Endothelial cell of umbilical vein (primary cell): ENCODE measurements around the gene EEF1B2.

Source experiments
- EZH2 ChIP-seq: IDR thresholded peaks from 2 replicates; pipeline ENCODE4 v1.6.1; 2012; ENCODE audit warnings: borderline replicate concordance, low read depth, mild to moderate bottlenecking, moderate library complexity, low read length, inconsistent platforms; ENCODE audit not compliant: severe bottlenecking
- FOS ChIP-seq: IDR thresholded peaks from 2 replicates; pipeline ENCODE4 v1.6.1; 2011; ENCODE audit warnings: mild to moderate bottlenecking, low read length, moderate library complexity, borderline replicate concordance; ENCODE audit not compliant: insufficient read depth
- GATA2 ChIP-seq: IDR thresholded peaks from 2 replicates; pipeline ENCODE4 v1.7.0; 2011; ENCODE audit warnings: low read depth, mild to moderate bottlenecking, moderate library complexity, mixed read lengths, low read length; ENCODE audit not compliant: insufficient read length, insufficient read depth
- JUN ChIP-seq: IDR thresholded peaks from 2 replicates; pipeline ENCODE4 v1.6.1; 2011; ENCODE audit warnings: borderline replicate concordance, low read depth; ENCODE audit not compliant: insufficient read length, insufficient read depth
- MAX ChIP-seq: IDR thresholded peaks from 2 replicates; pipeline ENCODE4 v1.6.1; 2011; ENCODE audit not compliant: insufficient read depth, insufficient read length
- MYC ChIP-seq: IDR thresholded peaks from one replicate; pipeline ENCODE4 v1.6.1; 2011; ENCODE audit warnings: mild to moderate bottlenecking, low read depth, low read length
- POLR2A ChIP-seq: IDR thresholded peaks from 2 replicates; pipeline ENCODE4 v1.6.1; 2012; ENCODE audit warnings: low read depth, mild to moderate bottlenecking, control low read depth, low read length
- POLR2AphosphoS5 ChIP-seq: IDR thresholded peaks from 2 replicates; pipeline ENCODE4 v1.6.1; 2012; ENCODE audit warnings: low read depth, mild to moderate bottlenecking, control low read depth, low read length, moderate library complexity; ENCODE audit not compliant: insufficient read depth
- TF ChIP-seq, protein P1 (sequence below), 2 donors: IDR thresholded peaks; 1 replicate in 1 of 2; 2 replicates in 1 of 2; pipeline ENCODE4 v1.5.1; 2011; ENCODE audit warnings: low read length in 2 of 2, mild to moderate bottlenecking in 2 of 2, moderate library complexity in 2 of 2, control low read depth in 1 of 2, inconsistent platforms in 1 of 2, low read depth in 1 of 2; ENCODE audit not compliant: insufficient read depth in 1 of 2; ENCODE audit errors: extremely low read depth in 1 of 2

DNA sequence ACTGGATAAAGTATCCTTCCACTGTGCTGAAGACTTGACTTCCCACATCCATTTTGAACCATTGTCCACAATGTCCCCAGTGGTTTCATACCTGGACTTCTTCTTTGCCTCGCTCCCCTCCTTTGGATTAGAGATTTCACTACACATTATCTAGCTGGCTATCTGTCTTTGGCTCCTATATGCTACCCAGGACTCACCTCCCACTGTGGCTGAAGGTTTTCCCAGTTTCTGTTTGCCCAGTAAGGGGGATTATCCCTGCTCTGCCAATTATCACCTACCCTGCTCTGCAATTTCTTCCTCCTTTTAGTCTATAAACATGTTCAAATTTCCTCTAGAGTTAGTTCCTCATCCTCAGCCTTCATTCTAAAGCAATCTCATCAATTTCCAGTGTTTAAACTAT, 9.5 kb upstream of the EEF1B2 start:
- TF ChIP-seq, protein P1, sequence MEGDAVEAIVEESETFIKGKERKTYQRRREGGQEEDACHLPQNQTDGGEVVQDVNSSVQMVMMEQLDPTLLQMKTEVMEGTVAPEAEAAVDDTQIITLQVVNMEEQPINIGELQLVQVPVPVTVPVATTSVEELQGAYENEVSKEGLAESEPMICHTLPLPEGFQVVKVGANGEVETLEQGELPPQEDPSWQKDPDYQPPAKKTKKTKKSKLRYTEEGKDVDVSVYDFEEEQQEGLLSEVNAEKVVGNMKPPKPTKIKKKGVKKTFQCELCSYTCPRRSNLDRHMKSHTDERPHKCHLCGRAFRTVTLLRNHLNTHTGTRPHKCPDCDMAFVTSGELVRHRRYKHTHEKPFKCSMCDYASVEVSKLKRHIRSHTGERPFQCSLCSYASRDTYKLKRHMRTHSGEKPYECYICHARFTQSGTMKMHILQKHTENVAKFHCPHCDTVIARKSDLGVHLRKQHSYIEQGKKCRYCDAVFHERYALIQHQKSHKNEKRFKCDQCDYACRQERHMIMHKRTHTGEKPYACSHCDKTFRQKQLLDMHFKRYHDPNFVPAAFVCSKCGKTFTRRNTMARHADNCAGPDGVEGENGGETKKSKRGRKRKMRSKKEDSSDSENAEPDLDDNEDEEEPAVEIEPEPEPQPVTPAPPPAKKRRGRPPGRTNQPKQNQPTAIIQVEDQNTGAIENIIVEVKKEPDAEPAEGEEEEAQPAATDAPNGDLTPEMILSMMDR (IDR thresholded peaks at IDR 0.05; ENCODE audit: extremely low read depth in 1 of 2, insufficient read depth in 1 of 2, low read depth in 1 of 2, low read length in 2 of 2), result no peak
- TF ChIP-seq EZH2, result no peak
- no peak for TF ChIP-seq POLR2AphosphoS5
- no peak for TF ChIP-seq MAX
- no peak for TF ChIP-seq POLR2A
- TF ChIP-seq JUN, result no peak
- no peak for TF ChIP-seq MYC
- TF ChIP-seq GATA2, result no peak
- TF ChIP-seq FOS, result no peak
